Caco-2 (cell line): Measurements from ENCODE around the gene HEXA. TPM values are rescaled to one million over a fixed set of nuclear protein-coding genes. Genes with fewer than 3 reads are reported as not detected.

Experiments used
- BruUV-seq: library from RNA; stranded (reverse); fragments of 400-500 nt; replicated peaks from 2 replicates; lab custom pipeline; 2021; lab: Mats Ljungman, UMichigan
- CTCF ChIA-PET: fragments of 300-600 bp; sonication (Branson Sonifier 250); formaldehyde crosslinking; loops from one replicate; lab custom pipeline; 2022; ENCODE audit warnings: antibody characterized with exemption; lab: Charles Lee
- POLR2A ChIA-PET: fragments of 300-600 bp; sonication (Branson Sonifier 250); formaldehyde crosslinking; loops from one replicate; lab custom pipeline; 2022; ENCODE audit warnings: antibody characterized with exemption; lab: Charles Lee
- DNase-seq, 2 experiments: peaks; one replicate each; pipeline versions ENCODE4 v3.0.0 to v3.0.0-alpha.2; 2020 to 2022
- H3K27me3 ChIP-seq: replicated peaks from 2 replicates; pipeline ENCODE4 v1.6.0; 2011; ENCODE audit warnings: low read length; ENCODE audit not compliant: control insufficient read depth, insufficient read depth
- H3K36me3 ChIP-seq: 2 replicates; pipeline ENCODE4 v1.5.1; 2011; ENCODE audit warnings: low read length; ENCODE audit not compliant: control insufficient read depth, insufficient read depth
- H3K4me1 ChIP-seq: fragments of 250-450 bp; sonication (Bioruptor Pico); 2 replicates; pipeline ENCODE4 v1.5.1; 2020; ENCODE audit warnings: mild to moderate bottlenecking
- H3K4me3 ChIP-seq: 2 replicates; pipeline ENCODE4 v1.5.1; 2011; ENCODE audit warnings: low read depth, mild to moderate bottlenecking, control low read depth, low read length
- H3K9me3 ChIP-seq: fragments of 250-450 bp; sonication (Bioruptor Pico); 2 replicates; pipeline ENCODE4 v1.5.1; 2020; ENCODE audit warnings: mild to moderate bottlenecking, moderate library complexity
- H3K27ac Mint-ChIP-seq: one replicate; pipeline ENCODE4 v1.8.0; 2022; ENCODE audit warnings: mixed read lengths; ENCODE audit not compliant: unreplicated experiment
- H3K27me3 Mint-ChIP-seq: one replicate; pipeline ENCODE4 v1.8.0; 2022; ENCODE audit warnings: mixed read lengths; ENCODE audit not compliant: insufficient read depth, unreplicated experiment
- H3K36me3 Mint-ChIP-seq: one replicate; pipeline ENCODE4 v1.8.0; 2022; ENCODE audit warnings: mild to moderate bottlenecking, mixed read lengths; ENCODE audit not compliant: insufficient read depth, unreplicated experiment
- H3K4me1 Mint-ChIP-seq: one replicate; pipeline ENCODE4 v1.8.0; 2022; ENCODE audit warnings: low read depth, mixed read lengths; ENCODE audit not compliant: unreplicated experiment
- H3K4me3 Mint-ChIP-seq: one replicate; pipeline ENCODE4 v1.8.0; 2022; ENCODE audit warnings: mild to moderate bottlenecking, moderate library complexity, mixed read lengths; ENCODE audit not compliant: unreplicated experiment
- H3K9me3 Mint-ChIP-seq: one replicate; pipeline ENCODE4 v1.8.0; 2022; ENCODE audit warnings: mixed read lengths; ENCODE audit not compliant: unreplicated experiment
- intact Hi-C: fragments of 100-400 bp; cut with micrococcal nuclease; formaldehyde crosslinking; loops from one replicate; pipeline ENCODE4 v1.10.0; 2022; ENCODE audit not compliant: unreplicated experiment
- total RNA-seq: library from RNA; stranded (reverse); gene quantifications from 2 replicates; pipeline ENCODE4 v1.2.3, GENCODE V29; 2022
- TF ChIP-seq, protein P1 (sequence below), 2 experiments: fragments of 200-600 bp in 1 of 2; IDR thresholded peaks; 1 replicate in 1 of 2; 2 replicates in 1 of 2; pipeline versions ENCODE4 v1.5.1 to v1.8.0; 2011 to 2022; ENCODE audit warnings: antibody characterized with exemption in 1 of 2, control low read depth in 1 of 2, inconsistent platforms in 1 of 2, low read depth in 1 of 2, low read length in 1 of 2, mild to moderate bottlenecking in 1 of 2, moderate library complexity in 1 of 2; ENCODE audit not compliant: insufficient read depth in 1 of 2, severe bottlenecking in 1 of 2, unreplicated experiment in 1 of 2

HEXA gene
- total RNA-seq, 1 experiment from 2014 or later = 151 TPM

- H3K27me3 ChIP-seq = no peaks in the 10 kb centered on the region
- TF ChIP-seq, protein P1, sequence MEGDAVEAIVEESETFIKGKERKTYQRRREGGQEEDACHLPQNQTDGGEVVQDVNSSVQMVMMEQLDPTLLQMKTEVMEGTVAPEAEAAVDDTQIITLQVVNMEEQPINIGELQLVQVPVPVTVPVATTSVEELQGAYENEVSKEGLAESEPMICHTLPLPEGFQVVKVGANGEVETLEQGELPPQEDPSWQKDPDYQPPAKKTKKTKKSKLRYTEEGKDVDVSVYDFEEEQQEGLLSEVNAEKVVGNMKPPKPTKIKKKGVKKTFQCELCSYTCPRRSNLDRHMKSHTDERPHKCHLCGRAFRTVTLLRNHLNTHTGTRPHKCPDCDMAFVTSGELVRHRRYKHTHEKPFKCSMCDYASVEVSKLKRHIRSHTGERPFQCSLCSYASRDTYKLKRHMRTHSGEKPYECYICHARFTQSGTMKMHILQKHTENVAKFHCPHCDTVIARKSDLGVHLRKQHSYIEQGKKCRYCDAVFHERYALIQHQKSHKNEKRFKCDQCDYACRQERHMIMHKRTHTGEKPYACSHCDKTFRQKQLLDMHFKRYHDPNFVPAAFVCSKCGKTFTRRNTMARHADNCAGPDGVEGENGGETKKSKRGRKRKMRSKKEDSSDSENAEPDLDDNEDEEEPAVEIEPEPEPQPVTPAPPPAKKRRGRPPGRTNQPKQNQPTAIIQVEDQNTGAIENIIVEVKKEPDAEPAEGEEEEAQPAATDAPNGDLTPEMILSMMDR (IDR thresholded peaks at IDR 0.05; ENCODE audit: insufficient read depth in 1 of 2, low read depth in 1 of 2, low read length in 1 of 2, severe bottlenecking in 1 of 2, unreplicated experiment in 1 of 2) = no peak
- intact Hi-C loops = loop anchor here (1.0 to 10.0 kb wide), 3 partner anchors 27 to 248 kb away; partner anchors contain the start of gene ARIH1
- DNase-seq = no peak
- ChIA-PET CTCF (no interaction called here), POLR2A (interaction anchor here (0.6 kb wide), 1 partner anchor 35 kb away, joined by 4 read pairs; no protein-coding TSS in a partner anchor)
- Mint-ChIP-seq H3K36me3 (peaks cover 7% of the 10 kb centered on the region), H3K9me3 (no peaks in the 10 kb centered on the region), H3K27ac (no peak overlapping the region), H3K4me3 (no peak overlapping the region), H3K4me1 (no peaks in the 10 kb centered on the region), H3K27me3 (no peaks in the 10 kb centered on the region)
- no peaks in the 10 kb centered on the region for H3K4me1 ChIP-seq
- no peaks in the 10 kb centered on the region; the same call in 1 of the 2 replicates for H3K36me3 ChIP-seq
- no peak overlapping the region for H3K4me3 ChIP-seq
- no TSS peak for BruUV-seq
- H3K9me3 ChIP-seq = no peaks in the 10 kb centered on the region
Measured at GRCh38 chr15:72339777-72340177, 36.0 kb downstream of the HEXA start.

- Mint-ChIP-seq H3K4me3 (no peak overlapping the region), H3K27me3 (no peaks in the 10 kb centered on the region)
- no peak for DNase-seq
Measured at GRCh38 chr15:72338617-72339321, 37.0 kb downstream of the HEXA start.

DNA sequence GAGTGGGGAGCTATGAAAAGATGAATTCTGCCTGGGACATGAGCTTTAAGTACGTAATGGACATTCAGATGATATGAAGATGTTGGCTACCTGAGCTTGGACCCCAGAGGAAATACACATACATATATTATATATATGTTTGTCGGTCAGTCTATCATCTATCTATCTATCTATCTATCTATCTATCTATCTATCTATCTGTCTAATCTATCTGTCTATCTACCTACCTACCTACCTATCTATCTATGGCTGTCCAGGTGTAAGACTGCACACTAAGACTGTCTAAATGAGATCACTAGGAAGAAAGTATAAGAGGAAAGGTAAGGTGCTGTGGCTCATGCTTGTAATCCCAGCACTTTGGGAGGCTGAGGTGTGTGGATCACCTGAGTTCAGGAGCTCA lies 37.7 kb downstream of the HEXA start:
- intact Hi-C loops = no loop called here
- DNase-seq = no peak
- no peaks in the 10 kb centered on the region for H3K9me3 Mint-ChIP-seq
- Histone ChIP-seq H3K4me1 (no peaks in the 10 kb centered on the region), H3K9me3 (no peaks in the 10 kb centered on the region), H3K27me3 (no peaks in the 10 kb centered on the region), H3K4me3 (no peak overlapping the region), H3K36me3 (no peaks in the 10 kb centered on the region)
- no peaks in the 10 kb centered on the region for H3K27me3 Mint-ChIP-seq
- H3K4me3 Mint-ChIP-seq = no peak overlapping the region
- TF ChIP-seq, protein P1 (IDR thresholded peaks at IDR 0.05; ENCODE audit: insufficient read depth in 1 of 2, low read depth in 1 of 2, low read length in 1 of 2, severe bottlenecking in 1 of 2, unreplicated experiment in 1 of 2) = no peak
- ChIA-PET POLR2A (no interaction called here), CTCF (no interaction called here)
- BruUV-seq = no TSS peak
- H3K27ac Mint-ChIP-seq = no peak overlapping the region
- H3K4me1 Mint-ChIP-seq = no peaks in the 10 kb centered on the region
- H3K36me3 Mint-ChIP-seq = peaks cover 7% of the 10 kb centered on the region

More at GRCh38 chr15:72338617-72339321, 37.0 kb downstream of the HEXA start:
- ChIA-PET POLR2A (interaction anchor here (0.6 kb wide), 1 partner anchor 32 kb away, joined by 3 read pairs; no protein-coding TSS in a partner anchor), CTCF (no interaction called here)
- TF ChIP-seq, protein P1 (IDR thresholded peaks at IDR 0.05; ENCODE audit: insufficient read depth in 1 of 2, low read depth in 1 of 2, low read length in 1 of 2, severe bottlenecking in 1 of 2, unreplicated experiment in 1 of 2) = no peak
- Mint-ChIP-seq H3K36me3 (peaks cover 7% of the 10 kb centered on the region), H3K9me3 (no peaks in the 10 kb centered on the region), H3K27ac (no peak overlapping the region), H3K4me1 (no peaks in the 10 kb centered on the region)
- intact Hi-C loops = loop anchor here (1.0 kb wide), 1 partner anchor 26 kb away; no protein-coding TSS in a partner anchor
- Histone ChIP-seq H3K36me3 (no peaks in the 10 kb centered on the region), H3K9me3 (no peaks in the 10 kb centered on the region), H3K4me1 (no peaks in the 10 kb centered on the region), H3K27me3 (no peaks in the 10 kb centered on the region), H3K4me3 (no peak overlapping the region)
- BruUV-seq = no TSS peak
